ENCODE data around the gene IDH3B. TPM values are rescaled to one million over a fixed set of nuclear protein-coding genes. Genes with fewer than 3 reads are reported as not detected.

IDH3B gene
- total RNA-seq: 98.9 and 142 TPM in 2 replicates

DNA sequence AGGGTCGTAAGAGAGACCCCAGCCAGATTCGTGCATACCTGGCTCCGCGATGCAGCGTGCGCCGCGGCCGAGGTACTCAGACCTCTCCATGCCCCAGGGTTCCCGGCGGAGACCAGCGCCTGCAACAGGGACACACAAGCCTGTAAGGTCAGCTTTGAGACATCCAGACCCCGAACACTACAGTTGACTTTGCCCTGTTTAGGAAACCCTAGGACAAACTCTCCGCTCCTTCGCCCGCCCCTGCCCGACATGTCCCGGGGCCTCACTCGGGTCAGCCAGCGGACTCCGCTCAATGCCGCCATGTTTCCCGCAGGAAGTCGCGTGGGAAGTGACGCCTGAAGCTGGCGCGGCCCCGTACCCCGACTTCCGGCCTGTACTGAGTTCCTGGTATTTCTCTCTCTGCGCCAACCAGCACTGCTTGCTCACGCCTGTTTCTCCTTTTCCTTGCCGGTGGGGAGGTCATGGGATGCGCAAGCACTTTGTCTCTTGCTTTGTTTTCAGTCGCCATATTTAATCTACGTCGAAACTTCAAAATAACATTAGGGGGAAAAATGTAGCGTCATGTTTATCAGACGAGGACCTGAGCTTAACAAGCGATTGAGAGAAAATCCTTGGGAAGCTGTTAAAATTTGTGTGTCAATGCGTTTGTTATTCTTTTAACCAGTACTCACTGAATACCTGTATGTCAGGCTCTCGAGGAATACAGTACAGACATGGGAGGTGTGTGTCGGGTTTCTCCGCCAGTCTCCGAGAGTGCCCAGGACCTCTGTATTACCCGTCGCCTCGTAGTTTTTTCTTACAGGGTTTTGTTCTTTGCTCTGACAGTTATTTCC lies at the start of gene IDH3B:
IDH3B (minus strand) TSS at position 330 of the 833 bp plus-strand sequence; CDS start at position 302, 28 bp downstream.

DNA sequence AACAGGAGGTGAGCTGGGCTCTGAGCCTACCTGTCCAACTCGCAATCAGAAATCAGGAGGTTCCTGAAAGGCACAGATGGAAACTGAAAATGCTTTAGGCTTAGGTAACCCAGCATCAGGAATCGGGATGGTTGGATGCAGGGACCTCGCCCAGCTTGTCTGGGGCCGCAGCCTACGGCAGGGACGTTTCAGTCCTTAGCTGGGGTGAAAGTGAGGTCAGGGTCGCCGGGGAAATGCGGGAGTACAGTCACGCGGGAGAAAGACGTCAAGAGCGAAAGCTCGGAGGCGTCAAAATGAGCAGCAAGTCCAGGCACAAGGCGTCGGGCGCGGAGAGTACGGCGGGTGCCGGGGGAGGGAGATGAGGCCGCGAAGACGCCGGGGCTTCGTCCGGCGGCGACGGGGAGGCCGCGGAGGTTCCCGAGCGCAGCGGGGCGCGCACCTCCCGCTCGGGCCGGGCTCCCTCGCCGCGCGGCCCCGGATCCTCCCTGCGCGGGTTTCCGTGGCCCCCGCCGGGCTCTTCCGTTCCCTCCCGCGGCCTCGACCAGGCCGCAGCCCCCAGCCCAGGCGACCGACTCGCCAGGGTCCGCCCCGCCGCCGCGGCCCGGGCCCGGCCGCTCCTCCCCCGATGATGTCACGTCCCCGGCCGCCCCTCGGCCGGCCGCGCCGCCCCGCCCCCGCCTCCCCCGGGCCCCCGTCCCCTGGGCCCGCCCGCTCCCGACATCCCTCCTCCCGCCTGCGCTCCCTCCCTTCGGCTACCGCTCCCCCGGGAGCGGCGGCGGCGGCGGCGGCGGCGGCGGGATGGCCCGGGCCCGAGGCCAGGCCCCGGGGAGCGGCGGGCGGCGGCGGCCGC lies 28.2 kb upstream of the IDH3B start, which contains the start of gene EBF4:
EBF4 (plus strand) TSS at position 745 of the 850 bp plus-strand sequence. CDS start 866 bp downstream, outside the sequence.

DNA sequence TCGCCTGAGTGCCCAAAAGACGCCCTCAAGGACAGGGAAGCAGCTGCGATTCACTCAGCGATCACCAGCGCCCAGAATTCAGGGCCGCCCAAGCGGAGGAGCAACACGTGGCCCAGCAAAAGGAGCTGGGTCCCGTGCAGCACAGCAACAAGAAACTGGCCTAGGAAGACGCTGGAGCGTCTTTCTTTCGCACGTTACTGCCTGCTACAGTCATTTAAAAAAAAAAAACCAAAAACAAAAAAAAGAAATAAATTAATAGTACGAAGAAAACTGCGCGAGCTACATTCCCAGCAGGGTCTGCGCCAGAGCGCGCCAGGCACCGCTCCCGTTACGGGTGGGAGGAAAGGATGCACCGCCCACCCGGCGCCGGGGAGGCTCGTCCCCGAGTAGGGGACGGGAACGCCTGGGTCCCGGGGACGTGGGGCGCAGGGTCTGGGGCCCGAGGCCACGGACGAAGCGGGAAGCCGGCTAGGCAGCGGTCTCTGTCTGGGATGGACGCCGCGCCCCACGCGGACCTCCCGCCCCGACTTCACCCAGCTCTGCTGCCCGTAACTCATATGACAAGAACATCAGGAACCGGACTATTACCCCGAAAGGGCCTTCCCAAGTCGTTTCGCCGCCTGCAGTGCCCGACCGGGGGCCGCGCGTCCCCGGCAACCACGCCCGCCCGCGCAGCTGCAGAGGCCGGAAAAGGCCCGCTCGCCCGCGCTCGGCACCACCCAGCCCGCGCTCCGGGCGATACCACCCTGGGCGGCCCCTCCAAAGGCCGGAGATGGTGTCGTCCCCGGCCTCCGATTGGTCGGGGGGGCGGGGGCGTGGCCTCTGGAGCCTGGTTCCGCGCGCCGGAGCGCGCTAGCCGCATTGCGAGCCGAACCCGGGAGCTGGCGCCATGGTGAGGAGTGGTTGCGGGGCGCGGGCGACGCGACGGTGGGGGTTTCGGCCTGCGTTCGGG lies 12.0 kb downstream of the IDH3B start, which contains the start of gene NOP56:
NOP56 (plus strand) TSS at position 861 of the 952 bp plus-strand sequence; CDS start at position 890, 29 bp downstream.

Other genes with a start within 250 kb of the IDH3B start
- 488 and 776 TPM in 2 replicates for gene SNRPB, start 193.4 kb downstream of the IDH3B start, total RNA-seq
- 4.2 and 6.1 TPM in 2 replicates for gene ZNF343, start 155.3 kb downstream of the IDH3B start, total RNA-seq
- gene TMC2, start 127.6 kb downstream of the IDH3B start, total RNA-seq: not detected in 2 replicates
- gene NOP56, start 11.6 kb downstream of the IDH3B start, total RNA-seq: 86.1 and 222 TPM in 2 replicates
- 0.15 and 0.39 TPM in 2 replicates for gene EBF4, start 28.6 kb upstream of the IDH3B start, total RNA-seq
- gene CPXM1, start 136.4 kb upstream of the IDH3B start, total RNA-seq: not detected in 2 replicates
- gene C20orf141, start 150.8 kb upstream of the IDH3B start, total RNA-seq: not detected in 2 replicates
- gene TMEM239, start 152.1 kb upstream of the IDH3B start, total RNA-seq: not detected in 2 replicates
- gene PCED1A, start 176.4 kb upstream of the IDH3B start, total RNA-seq: 12.2 and 14.3 TPM in 2 replicates
- 26.0 and 28.3 TPM in 2 replicates for gene VPS16, start 176.5 kb upstream of the IDH3B start, total RNA-seq
- 33.2 and 35.5 TPM in 2 replicates for gene PTPRA, start 209.3 kb upstream of the IDH3B start, total RNA-seq